Right atrium auricular region (tissue), 2 donors: ENCODE measurements around the gene CFC1. TPM values are rescaled to one million over a fixed set of nuclear protein-coding genes. Genes with fewer than 3 reads are reported as not detected.
"Not testable (repeated sequence)": the region's sequence is repeated elsewhere in the genome, so short reads cannot be mapped to it uniquely, and the experiment has no call there.

ENCODE experiments used
- DNase-seq: peaks from one replicate; pipeline ENCODE4 v3.0.0-alpha.2; 2019; ENCODE audit warnings: low spot score
- H3K27ac ChIP-seq, 2 donors: fragments of 200-600 bp; sonication (generic); 1 replicate in 1 of 2; 2 replicates in 1 of 2; pipeline ENCODE4 v1.5.1; 2016 to 2019
- H3K27me3 ChIP-seq, 2 donors: fragments of 200-600 bp; sonication (generic); one replicate each; pipeline versions ENCODE4 v1.5.1 to v1.6.0; 2017 to 2019
- H3K36me3 ChIP-seq: fragments of 200-600 bp; sonication (generic); one replicate; pipeline ENCODE4 v1.5.1; 2016
- H3K4me1 ChIP-seq, 2 donors: fragments of 200-600 bp; sonication (generic); one replicate each; pipeline versions ENCODE4 v1.5.1 to v1.6.0; 2017 to 2019
- H3K4me3 ChIP-seq, 2 donors: fragments of 200-600 bp; sonication (generic); 1 replicate in 1 of 2; 2 replicates in 1 of 2; pipeline ENCODE4 v1.5.1; 2017 to 2019; ENCODE audit warnings: mild to moderate bottlenecking in 1 of 2, moderate library complexity in 1 of 2
- H3K9me3 ChIP-seq, 2 donors: fragments of 200-600 bp; sonication (generic); one replicate each; pipeline ENCODE4 v1.5.1; 2019
- total RNA-seq, 2 donors: library from RNA; depleted of rRNA; stranded (reverse); fragments of >200 nt; gene quantifications; one replicate each; pipeline ENCODE4 v1.1.0, GENCODE V29; 2016

CFC1 gene
- total RNA-seq, 2 donors from 2014 or later: 13.4 TPM; not detected in 1

DNA sequence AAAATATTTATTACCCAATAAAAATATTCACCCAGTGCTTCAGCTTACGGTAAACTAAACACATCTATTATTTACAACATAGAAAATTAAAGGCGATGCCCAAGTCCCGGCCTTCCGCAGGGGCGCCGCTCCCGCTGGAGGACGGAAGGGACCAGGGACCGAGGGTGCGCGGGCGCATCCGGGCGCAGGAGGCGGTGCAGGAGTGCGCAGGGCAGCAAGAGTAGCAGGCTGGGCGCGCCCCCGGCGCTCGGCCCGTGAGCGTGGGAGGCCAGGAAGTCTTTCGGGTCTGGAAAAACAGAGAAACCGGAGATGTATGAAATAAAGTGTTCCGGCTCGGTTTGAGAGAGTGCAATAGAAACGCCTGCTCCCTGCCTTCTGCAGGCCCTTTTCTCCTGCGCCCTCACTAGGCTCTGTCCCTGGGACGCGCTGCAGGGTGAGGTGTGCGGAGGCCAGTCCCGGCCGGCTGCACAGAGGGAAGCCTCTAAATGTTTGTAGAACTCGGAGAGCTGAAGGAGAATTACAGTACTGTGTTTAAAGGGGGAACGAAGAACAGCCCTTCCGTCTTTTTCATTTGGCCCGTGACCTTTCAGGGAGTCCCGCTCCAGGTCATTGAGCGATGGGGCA lies 6.5 kb downstream of the CFC1 start:
- H3K4me3 ChIP-seq, H3K27ac ChIP-seq, H3K9me3 ChIP-seq, H3K36me3 ChIP-seq, H3K27me3 ChIP-seq, H3K4me1 ChIP-seq: not testable (repeated sequence)
- peak; percentile 16 for DNase-seq

DNA sequence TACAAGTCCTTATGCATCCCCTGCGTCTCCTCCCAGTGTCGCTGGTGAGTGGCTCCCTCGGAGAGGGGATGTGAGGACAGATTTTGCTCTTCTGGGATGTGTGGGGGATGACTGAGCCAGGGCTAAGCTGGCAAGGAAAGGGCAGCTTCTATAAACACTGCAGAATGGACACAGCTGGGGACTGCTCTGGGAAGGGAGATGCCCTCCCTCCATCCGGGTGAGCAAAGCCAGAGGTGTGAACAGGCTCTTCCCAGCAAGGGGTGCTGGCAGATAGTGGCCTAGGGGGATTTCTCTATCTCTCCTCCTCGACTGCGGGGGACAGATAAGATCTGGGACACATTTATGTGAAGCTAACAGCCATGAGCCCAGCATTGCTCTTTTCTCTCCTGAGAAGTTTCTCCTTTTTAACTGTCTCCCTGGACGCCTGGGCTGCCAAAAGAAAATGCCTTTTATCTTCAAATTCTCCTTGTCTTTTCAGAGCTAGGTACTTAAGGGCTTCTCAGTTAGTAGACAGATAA lies 8.5 kb downstream of the CFC1 start:
- not testable (repeated sequence) for H3K27me3 ChIP-seq, H3K4me3 ChIP-seq, H3K9me3 ChIP-seq, H3K27ac ChIP-seq, H3K36me3 ChIP-seq, H3K4me1 ChIP-seq
- peak; percentile 56 for DNase-seq

DNA sequence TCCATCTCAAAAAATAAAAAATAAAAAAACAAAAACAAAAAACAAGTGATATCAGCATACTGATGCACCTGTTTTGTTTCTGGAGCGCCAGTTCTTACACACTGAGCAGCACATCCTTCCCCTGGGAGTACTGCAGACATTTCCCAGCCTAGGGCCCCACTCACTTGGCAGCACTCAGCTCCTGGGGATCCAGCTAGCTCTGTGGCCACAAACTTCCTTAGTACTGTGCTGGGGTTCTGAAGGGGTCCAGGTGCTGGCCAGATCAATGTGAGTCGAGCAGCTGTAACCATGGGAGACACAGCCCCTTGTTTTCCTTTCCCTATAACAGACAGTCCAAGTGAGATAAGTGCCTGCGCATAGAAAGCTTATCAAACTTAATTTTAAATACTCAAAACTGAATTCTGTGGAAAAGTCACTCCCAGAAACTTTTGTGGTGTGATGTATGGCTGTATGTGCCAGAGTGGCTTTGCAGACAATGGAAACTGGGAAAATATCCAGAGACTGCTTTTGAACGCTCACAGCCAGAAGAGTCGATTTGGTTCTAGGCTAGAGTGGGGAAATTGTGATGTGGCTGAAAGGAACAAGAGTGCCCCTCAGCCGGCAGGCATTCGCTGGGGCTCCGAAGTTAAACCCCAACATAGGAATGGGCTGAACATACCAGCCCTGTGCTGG lies 9.1 kb downstream of the CFC1 start:
- H3K27me3 ChIP-seq, H3K4me1 ChIP-seq: not testable (repeated sequence)

GRCh38 chr2:130588688-130589458 lies 10.5 kb downstream of the CFC1 start:
- H3K4me3 ChIP-seq, H3K27me3 ChIP-seq, H3K36me3 ChIP-seq, H3K4me1 ChIP-seq, H3K27ac ChIP-seq, H3K9me3 ChIP-seq: not testable (repeated sequence)
- peak; percentile 30 for DNase-seq

More for the DNA sequence above, 9.1 kb downstream of the CFC1 start:
- not testable (repeated sequence) for H3K36me3 ChIP-seq, H3K4me3 ChIP-seq, H3K27ac ChIP-seq, H3K9me3 ChIP-seq, DNase-seq

DNA sequence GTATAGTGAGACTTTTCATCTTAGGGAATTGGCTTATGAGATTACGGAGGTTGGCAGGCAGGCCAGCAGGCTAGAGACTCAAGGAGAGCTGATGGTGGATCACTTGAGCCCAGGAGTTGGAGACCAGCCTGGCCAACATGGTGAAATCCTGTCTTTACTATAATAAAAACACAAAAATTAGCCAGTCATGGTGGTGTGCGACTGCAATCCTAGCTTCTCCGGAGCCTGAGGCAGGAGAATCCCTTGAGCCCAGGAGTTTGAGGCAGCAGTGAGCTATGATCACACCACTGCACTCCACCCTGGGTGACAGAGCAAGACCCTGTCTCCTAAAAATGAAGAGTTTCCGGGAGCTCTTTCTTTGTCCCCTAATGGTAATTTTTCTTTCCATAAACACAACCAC lies 14.6 kb downstream of the CFC1 start:
- not testable (repeated sequence) for H3K9me3 ChIP-seq, H3K4me1 ChIP-seq, H3K27ac ChIP-seq, H3K36me3 ChIP-seq, H3K4me3 ChIP-seq, H3K27me3 ChIP-seq
- DNase-seq: peak; percentile 48

- DNase-seq: peak; percentile 26
- not testable (repeated sequence) for H3K9me3 ChIP-seq, H3K27me3 ChIP-seq, H3K4me3 ChIP-seq, H3K36me3 ChIP-seq, H3K4me1 ChIP-seq, H3K27ac ChIP-seq
These were observed 15.8 kb downstream of the CFC1 start for GRCh38 chr2:130583582-130583981.

GRCh38 chr2:130582970-130583369 lies 16.4 kb downstream of the CFC1 start:
- DNase-seq, H3K27ac ChIP-seq, H3K36me3 ChIP-seq, H3K9me3 ChIP-seq, H3K4me1 ChIP-seq, H3K27me3 ChIP-seq, H3K4me3 ChIP-seq: not testable (repeated sequence)

DNA sequence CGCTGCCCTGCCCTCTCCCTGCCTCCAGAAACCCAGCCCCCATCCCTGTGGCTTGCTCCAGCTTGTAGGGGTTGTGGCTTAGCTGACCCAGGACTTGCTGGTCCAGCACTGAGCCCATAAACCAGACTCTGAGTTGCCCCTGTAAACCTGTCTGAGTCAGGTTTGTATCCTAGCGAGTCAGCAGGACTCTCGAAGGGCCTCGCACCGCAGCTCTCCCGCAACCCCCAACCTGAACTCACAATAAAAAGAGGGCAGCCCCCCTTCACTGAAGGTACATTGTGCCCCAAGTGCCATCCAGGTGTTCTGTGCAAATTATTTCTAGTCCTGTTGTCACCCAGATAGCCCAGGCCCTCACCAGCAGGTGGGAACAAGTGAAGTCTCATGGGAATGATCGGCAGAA lies 17.9 kb downstream of the CFC1 start:
- not testable (repeated sequence) for H3K4me3 ChIP-seq, H3K27me3 ChIP-seq, H3K36me3 ChIP-seq, H3K4me1 ChIP-seq, H3K27ac ChIP-seq, H3K9me3 ChIP-seq
- peak; percentile 7 for DNase-seq

- H3K4me1 ChIP-seq, H3K27ac ChIP-seq, H3K27me3 ChIP-seq, H3K4me3 ChIP-seq, H3K36me3 ChIP-seq, H3K9me3 ChIP-seq, DNase-seq: not testable (repeated sequence)
These were observed 20.3 kb downstream of the CFC1 start for GRCh38 chr2:130579121-130579520.

GRCh38 chr2:130577559-130577958 lies 21.8 kb downstream of the CFC1 start:
- not testable (repeated sequence) for H3K4me3 ChIP-seq, H3K27me3 ChIP-seq, DNase-seq, H3K36me3 ChIP-seq, H3K4me1 ChIP-seq, H3K27ac ChIP-seq, H3K9me3 ChIP-seq

DNA sequence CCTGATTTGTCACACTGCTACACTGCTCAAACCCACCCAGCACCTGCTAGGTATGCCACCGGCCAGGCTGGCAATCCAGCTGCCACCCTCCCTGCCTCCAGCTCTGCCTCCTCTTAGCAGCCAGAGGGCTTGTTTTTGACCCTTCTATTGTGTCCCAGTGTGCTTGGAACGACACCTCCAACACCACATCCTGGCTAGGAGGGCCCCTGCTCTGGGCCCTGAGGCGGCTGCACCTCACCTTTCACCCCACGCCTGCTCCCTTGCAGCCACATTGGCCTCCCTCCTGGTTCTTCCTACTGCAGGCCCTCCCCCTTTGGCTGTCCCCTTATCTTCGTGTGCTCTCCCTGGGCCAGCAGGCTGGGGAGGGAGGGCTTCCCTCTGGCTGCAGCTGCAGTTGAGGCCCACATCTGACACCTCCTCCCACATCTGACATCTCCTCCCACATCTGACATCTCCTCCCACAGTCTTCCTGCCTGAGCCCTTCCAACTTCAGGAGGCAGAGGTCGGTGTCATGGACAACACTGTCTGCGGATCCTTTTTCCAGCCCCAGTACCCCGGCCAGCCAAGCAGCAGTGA lies 23.1 kb downstream of the CFC1 start:
- H3K27me3 ChIP-seq, H3K27ac ChIP-seq, DNase-seq, H3K4me3 ChIP-seq, H3K9me3 ChIP-seq, H3K36me3 ChIP-seq, H3K4me1 ChIP-seq: not testable (repeated sequence)

DNA sequence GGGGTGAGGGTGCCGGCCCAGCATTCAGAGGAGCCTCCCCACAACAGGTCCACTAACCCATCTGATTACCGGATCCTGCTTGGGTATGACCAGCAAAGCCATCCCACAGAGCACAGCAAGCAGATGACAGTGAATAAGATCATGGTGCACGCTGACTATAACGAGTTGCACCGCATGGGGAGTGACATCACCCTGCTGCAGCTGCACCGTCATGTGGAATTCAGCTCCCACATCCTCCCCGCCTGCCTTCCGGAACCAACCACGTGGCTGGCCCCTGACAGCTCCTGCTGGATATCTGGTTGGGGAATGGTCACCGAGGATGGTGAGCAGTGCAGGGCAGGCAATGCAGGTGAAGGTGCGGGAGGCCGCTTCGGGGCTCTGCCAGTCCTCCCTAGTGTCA lies 25.1 kb downstream of the CFC1 start:
- not testable (repeated sequence) for H3K36me3 ChIP-seq, H3K4me3 ChIP-seq, H3K9me3 ChIP-seq, H3K4me1 ChIP-seq, H3K27me3 ChIP-seq, H3K27ac ChIP-seq
- peak; percentile 48 for DNase-seq

DNA sequence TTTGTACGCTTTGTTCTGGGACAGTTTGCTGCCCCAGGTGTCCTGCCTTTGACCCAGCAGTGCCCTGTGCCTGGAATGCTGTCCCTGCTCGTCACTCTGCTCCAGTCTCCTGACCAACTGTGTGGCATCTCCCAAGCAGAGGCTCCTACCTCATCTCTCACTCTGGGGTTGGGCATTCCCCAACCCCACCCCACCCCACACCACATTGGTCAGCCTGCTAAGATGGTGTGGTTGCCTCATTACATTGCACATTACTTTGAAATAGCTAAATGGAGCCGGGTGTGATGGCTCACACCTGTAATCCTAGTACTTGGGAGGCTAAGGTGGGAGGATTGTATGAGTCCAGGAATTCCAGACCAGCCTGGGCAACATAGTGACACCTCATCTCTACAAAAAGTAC lies 27.4 kb downstream of the CFC1 start:
- DNase-seq, H3K4me3 ChIP-seq, H3K36me3 ChIP-seq, H3K4me1 ChIP-seq, H3K27ac ChIP-seq, H3K9me3 ChIP-seq, H3K27me3 ChIP-seq: not testable (repeated sequence)

DNA sequence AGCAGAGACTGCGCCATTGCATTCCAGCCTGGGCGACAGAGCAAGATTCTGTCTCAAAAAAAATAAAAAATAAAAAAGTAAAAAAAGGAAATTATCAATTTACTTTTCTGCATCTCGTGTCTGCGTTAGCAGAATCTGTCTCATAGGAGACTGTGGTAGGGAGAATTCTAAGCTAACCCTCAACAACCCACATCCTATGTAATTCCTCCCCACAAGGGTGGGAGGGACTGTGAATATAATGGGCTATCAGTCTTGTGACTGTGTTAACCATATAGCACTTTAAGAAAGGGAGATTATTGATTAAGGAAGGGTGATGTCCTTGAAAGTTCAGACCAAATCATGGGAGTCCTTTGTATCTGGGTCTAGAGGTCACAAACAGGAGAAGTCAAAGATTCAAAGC lies 33.2 kb downstream of the CFC1 start:
- not testable (repeated sequence) for H3K4me3 ChIP-seq, H3K27ac ChIP-seq, DNase-seq, H3K36me3 ChIP-seq, H3K27me3 ChIP-seq, H3K4me1 ChIP-seq, H3K9me3 ChIP-seq

GRCh38 chr2:130556441-130556840 lies 42.9 kb downstream of the CFC1 start:
- not testable (repeated sequence) for H3K4me1 ChIP-seq, H3K27me3 ChIP-seq, DNase-seq

More at GRCh38 chr2:130556441-130556840, 42.9 kb downstream of the CFC1 start:
- H3K9me3 ChIP-seq, H3K27ac ChIP-seq, H3K4me3 ChIP-seq, H3K36me3 ChIP-seq: not testable (repeated sequence)
